ENCODE measurements around the gene IP6K2. TPM values are rescaled to one million over a fixed set of nuclear protein-coding genes. Genes with fewer than 3 reads are reported as not detected.

Gene IP6K2
- total RNA-seq, 4 donors from 2014 or later = 64.3 to 145 (median 93.0) TPM

DNA sequence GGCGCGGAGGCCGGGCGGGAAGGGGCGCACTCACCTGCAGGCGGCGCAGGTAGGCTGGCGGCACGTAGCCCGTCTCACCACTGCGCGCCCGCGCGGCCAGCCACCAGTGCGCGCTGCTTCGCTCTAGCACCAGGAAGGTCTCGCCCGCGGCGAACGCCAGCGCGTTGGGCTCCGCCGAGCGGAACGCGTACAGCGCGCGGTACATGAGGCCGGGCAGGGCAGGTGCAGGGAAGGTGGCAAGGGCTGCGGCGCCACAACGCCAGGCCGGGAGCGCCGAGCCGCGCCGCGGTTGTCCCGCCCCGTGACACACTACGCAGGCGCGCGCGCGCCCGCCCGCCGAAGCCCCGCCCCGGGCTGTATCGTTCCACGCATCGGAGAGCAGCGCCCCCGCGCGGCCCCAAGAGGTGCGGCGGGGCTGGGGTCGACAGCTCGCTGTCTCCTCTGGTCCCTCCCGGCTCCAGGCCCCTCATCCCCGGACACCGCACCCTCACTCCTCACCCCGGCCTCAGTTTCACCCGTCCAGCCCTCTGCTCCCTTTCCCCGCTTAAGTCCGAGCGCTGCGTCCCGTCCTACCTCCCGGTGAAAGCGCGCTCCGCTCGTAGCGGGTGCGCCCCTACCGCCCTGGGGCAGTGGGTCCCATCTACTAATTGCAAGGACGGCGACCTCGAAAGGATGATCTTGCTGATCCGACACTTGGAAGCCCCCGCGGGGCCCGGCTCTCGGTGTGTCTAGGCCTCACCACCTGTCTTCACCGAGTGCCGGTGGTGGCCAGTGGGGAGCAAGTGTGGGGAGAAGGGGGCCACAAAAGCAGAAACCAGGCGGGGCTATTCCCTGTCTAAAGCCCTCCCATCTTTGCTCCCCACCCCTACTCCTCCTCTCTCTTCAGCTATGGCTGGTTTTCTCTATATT, 31.2 kb downstream of the IP6K2 start, which contains the start of gene NCKIPSD:
TSS of gene NCKIPSD (minus strand) at position 313 of the 909 bp plus-strand sequence. CDS start at position 205, 108 bp downstream.
- intact Hi-C loops (cut with DNase I) = no loop called here
- peak within 1 kb of the TSS; percentile 59 to 92 (median 60) for H3K4me3 ChIP-seq (replicated peaks in 1 of 3)
- no peaks in the 10 kb centered on the region for H3K27me3 ChIP-seq
- peaks cover 22 to 27% of the 10 kb centered on the region in 2 donors for H3K4me1 ChIP-seq
- peak; percentile 86 to 88 for DNase-seq
- H3K9me3 ChIP-seq = no peaks in the 10 kb centered on the region
- 3% methylated on average over 18 to 27 of the region's 97 CpGs for WGBS, 2 donors
- peaks cover 26 to 52% of the 10 kb centered on the region in 2 donors for H3K36me3 ChIP-seq
- peak within 1 kb of the TSS; percentile 82 to 85 (median 83) for H3K27ac ChIP-seq
- TF ChIP-seq, protein P1, sequence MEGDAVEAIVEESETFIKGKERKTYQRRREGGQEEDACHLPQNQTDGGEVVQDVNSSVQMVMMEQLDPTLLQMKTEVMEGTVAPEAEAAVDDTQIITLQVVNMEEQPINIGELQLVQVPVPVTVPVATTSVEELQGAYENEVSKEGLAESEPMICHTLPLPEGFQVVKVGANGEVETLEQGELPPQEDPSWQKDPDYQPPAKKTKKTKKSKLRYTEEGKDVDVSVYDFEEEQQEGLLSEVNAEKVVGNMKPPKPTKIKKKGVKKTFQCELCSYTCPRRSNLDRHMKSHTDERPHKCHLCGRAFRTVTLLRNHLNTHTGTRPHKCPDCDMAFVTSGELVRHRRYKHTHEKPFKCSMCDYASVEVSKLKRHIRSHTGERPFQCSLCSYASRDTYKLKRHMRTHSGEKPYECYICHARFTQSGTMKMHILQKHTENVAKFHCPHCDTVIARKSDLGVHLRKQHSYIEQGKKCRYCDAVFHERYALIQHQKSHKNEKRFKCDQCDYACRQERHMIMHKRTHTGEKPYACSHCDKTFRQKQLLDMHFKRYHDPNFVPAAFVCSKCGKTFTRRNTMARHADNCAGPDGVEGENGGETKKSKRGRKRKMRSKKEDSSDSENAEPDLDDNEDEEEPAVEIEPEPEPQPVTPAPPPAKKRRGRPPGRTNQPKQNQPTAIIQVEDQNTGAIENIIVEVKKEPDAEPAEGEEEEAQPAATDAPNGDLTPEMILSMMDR (IDR thresholded peaks at IDR 0.05) = peak in 4 of 6 experiments; percentile 71 to 83 (median 74)
- peak; percentile 74 to 89 for TF ChIP-seq POLR2A (IDR thresholded peaks at IDR 0.05)

DNA sequence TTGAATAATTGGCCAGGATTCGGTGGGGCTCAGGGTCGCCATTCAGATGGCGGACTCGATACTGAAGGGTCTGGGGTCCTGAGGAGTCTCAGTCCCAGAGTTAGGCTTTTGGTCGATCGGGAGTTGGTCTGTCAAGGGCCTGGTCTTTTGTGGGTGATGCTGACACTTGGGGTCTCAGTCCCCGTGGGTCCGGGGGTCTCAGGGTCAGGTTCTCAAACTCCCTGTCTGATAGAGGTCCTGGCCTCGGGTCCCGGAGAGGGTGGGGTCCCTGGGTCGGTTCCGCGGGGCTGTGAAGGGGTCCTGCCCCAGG, 31.8 kb downstream of the IP6K2 start:
- Histone ChIP-seq H3K9me3 (no peaks in the 10 kb centered on the region), H3K27me3 (no peaks in the 10 kb centered on the region), H3K36me3 (peaks cover 25 to 52% of the 10 kb centered on the region in 2 donors), H3K4me1 (peaks cover 22 to 27% of the 10 kb centered on the region in 2 donors), H3K4me3 (replicated peaks in 1 of 3) (peak overlapping the region; percentile 59 to 92 (median 60)), H3K27ac (peak overlapping the region; percentile 82 to 85 (median 83))
- DNase-seq = no peak
- 8 to 14% methylated on average over 6 to 8 of the region's 13 CpGs for WGBS, 2 donors
- TF ChIP-seq, protein P1 (IDR thresholded peaks at IDR 0.05) = peak in 1 of 6 experiments; percentile 51
- TF ChIP-seq POLR2A (IDR thresholded peaks at IDR 0.05) = no peak
- intact Hi-C loops (cut with DNase I) = no loop called here

DNA sequence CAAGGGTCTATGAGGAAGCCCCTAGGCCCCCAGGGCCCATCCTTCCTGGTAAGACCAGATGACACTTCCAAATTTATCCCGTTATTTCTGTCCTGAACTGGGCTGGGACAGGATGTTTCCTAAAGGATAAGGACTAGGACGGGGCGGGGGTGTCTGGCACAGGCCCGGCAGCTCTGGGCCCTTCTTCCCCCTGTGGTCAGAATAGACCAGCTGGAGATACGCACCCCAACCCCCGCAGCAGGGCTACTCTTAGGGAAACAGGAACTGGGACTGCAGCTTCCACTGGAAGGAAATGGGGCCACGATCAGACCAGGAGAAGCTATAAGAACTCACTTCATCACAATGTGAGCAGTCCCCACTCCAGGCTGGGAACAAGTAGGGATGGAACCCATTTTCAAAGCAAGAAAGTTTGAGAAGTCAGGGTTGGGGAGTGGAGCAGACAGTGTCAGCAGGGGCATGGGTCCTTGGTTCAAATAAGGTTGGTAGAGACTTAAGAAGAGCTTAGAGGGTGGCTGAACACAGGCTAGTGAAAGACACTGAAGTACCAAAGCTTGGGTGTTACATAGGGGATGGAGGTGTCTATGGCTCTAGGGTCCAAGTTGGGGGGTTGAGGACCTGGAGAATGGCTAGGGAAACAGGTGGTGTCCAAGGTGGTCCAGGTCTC, 32.4 kb downstream of the IP6K2 start:
- peak in 1 of 2 donors; percentile 12 for DNase-seq
- peaks cover 22 to 27% of the 10 kb centered on the region in 2 donors for H3K4me1 ChIP-seq

DNA sequence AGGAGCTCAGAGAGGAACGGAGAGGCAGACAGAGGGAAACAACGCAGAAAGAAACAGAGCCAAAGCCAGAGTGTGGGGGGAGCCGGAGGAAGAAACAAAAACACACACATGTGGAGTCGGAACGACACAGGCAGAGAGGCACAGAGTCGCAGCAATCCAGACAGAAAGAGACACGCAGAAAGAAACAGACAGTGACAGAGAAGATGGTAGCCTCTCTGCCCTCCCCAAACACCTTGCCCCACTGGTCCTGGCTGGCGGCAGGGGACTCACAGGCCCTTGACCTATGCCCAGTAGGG, 33.0 kb downstream of the IP6K2 start:
- H3K27ac ChIP-seq = peak overlapping the region in 2 of 3 donors; percentile 22 to 50
- WGBS, 2 donors = 43 to 63% methylated on average over 8 of the region's 8 CpGs
- H3K36me3 ChIP-seq = peaks cover 25 to 50% of the 10 kb centered on the region in 2 donors
- TF ChIP-seq POLR2A (IDR thresholded peaks at IDR 0.05) = no peak
- TF ChIP-seq, protein P1 (IDR thresholded peaks at IDR 0.05) = no peak
- H3K4me3 ChIP-seq (replicated peaks in 1 of 3) = no peak overlapping the region
- intact Hi-C loops (cut with DNase I) = no loop called here
- H3K9me3 ChIP-seq = no peaks in the 10 kb centered on the region
- H3K4me1 ChIP-seq = peaks cover 22 to 27% of the 10 kb centered on the region in 2 donors
- DNase-seq = no peak
- no peaks in the 10 kb centered on the region for H3K27me3 ChIP-seq

More for the DNA sequence above, 32.4 kb downstream of the IP6K2 start:
- Histone ChIP-seq H3K9me3 (no peaks in the 10 kb centered on the region), H3K36me3 (peaks cover 25 to 53% of the 10 kb centered on the region in 2 donors), H3K27ac (peak overlapping the region in 2 of 3 donors; percentile 22 to 82), H3K27me3 (no peaks in the 10 kb centered on the region), H3K4me3 (replicated peaks in 1 of 3) (peak overlapping the region in 1 of 3 donors; percentile 60)
- TF ChIP-seq POLR2A (IDR thresholded peaks at IDR 0.05) = no peak
- TF ChIP-seq, protein P1 (IDR thresholded peaks at IDR 0.05) = no peak
- WGBS, 2 donors = 58 to 68% methylated on average over 3 to 6 of the region's 7 CpGs
- intact Hi-C loops (cut with DNase I) = no loop called here

Data from thyroid gland (tissue), 4 donors.